Choroid plexus epithelial cell (primary cell): ENCODE data around the gene IL1RN.

Experiments
- DNase-seq: peaks from one replicate; pipeline ENCODE4 v3.0.0-alpha.2; 2010; ENCODE audit warnings: low read depth
- H3K4me3 ChIP-seq: 2 replicates; pipeline ENCODE4 v1.5.1; 2011; ENCODE audit warnings: low read depth, mild to moderate bottlenecking, control low read depth, low read length, moderate library complexity
- CTCF ChIP-seq: conservative IDR thresholded peaks from 2 replicates; pipeline ENCODE4 v1.5.1; 2011; ENCODE audit warnings: low read depth, mild to moderate bottlenecking, control low read depth, inconsistent platforms, low read length, moderate library complexity

Gene IL1RN

GRCh38 chr2:113181258-113182051, 54.1 kb downstream of the IL1RN start:
- TF ChIP-seq CTCF, result no peak
- no peak overlapping the region for H3K4me3 ChIP-seq
- no peak for DNase-seq

- no peak overlapping the region for H3K4me3 ChIP-seq
- no peak for DNase-seq
- TF ChIP-seq CTCF, result no peak
Observed at GRCh38 chr2:113182471-113183260, 55.3 kb downstream of the IL1RN start.

GRCh38 chr2:113183264-113183663, 55.9 kb downstream of the IL1RN start:
- no peak for TF ChIP-seq CTCF
- H3K4me3 ChIP-seq, result no peak overlapping the region
- no peak for DNase-seq
